Ovary (tissue), 3 donors: Measurements from ENCODE around the gene C11orf52.

Source experiments
- CTCF ChIP-seq, 3 donors: fragments of 450-650 bp in 2 of 3; fragments of 200-600 bp in 1 of 3; IDR thresholded peaks; one replicate each; pipeline versions ENCODE4 v1.5.1 to v1.8.0; 2016 to 2022; ENCODE audit warnings: antibody characterized with exemption in 3 of 3, mild to moderate bottlenecking in 1 of 3
- EP300 ChIP-seq: sonication (generic); formaldehyde crosslinking; IDR thresholded peaks from one replicate; pipeline ENCODE4 v1.6.1; 2017; ENCODE audit warnings: antibody characterized with exemption
- POLR2A ChIP-seq: fragments of 450-650 bp; IDR thresholded peaks from one replicate; pipeline ENCODE4 v1.6.1; 2017; ENCODE audit warnings: antibody characterized with exemption, mild to moderate bottlenecking, moderate library complexity
- donor health status: DM: no; HTN: no; CAD: no.

- TF ChIP-seq POLR2A: no peak
- TF ChIP-seq CTCF (IDR thresholded peaks at IDR 0.05): no peak
- TF ChIP-seq EP300: no peak
Measured at GRCh38 chr11:111954154-111954553, 35.4 kb downstream of the C11orf52 start.
